HepG2 (cell line): ENCODE measurements around the gene DNASE1L2. TPM values are rescaled to one million over a fixed set of nuclear protein-coding genes. Genes with fewer than 3 reads are reported as not detected.
A peak's percentile ranks its signal among the peaks of the same experiment; 100 is the strongest.

Experiments used
- HNF4A ChIP-seq: sonication (generic); formaldehyde crosslinking; IDR thresholded peaks from 2 replicates; pipeline ENCODE4 v1.4.0; 2020; ENCODE audit warnings: missing genetic modification reagents
- KDM5B ChIP-seq: sonication (generic); formaldehyde crosslinking; IDR thresholded peaks from 2 replicates; pipeline ENCODE4 v1.4.0; 2020; ENCODE audit warnings: missing genetic modification reagents, mild to moderate bottlenecking, borderline replicate concordance
- MED8 ChIP-seq: sonication (generic); formaldehyde crosslinking; IDR thresholded peaks from 2 replicates; pipeline ENCODE4 v1.8.1; 2023; ENCODE audit warnings: mild to moderate bottlenecking, missing genetic modification reagents; ENCODE audit not compliant: insufficient replicate concordance
- NONO ChIP-seq, 2 experiments: fragments of 450-650 bp in 1 of 2; sonication (generic) in 1 of 2; formaldehyde crosslinking in 1 of 2; IDR thresholded peaks in 1 of 2; conservative IDR thresholded peaks in 1 of 2; 2 replicates each; pipeline versions ENCODE4 v1.6.1 to v1.8.0; 2017 to 2022; ENCODE audit warnings: mild to moderate bottlenecking in 1 of 2, missing genetic modification reagents in 1 of 2, moderate library complexity in 1 of 2
- PATZ1 ChIP-seq: sonication (generic); formaldehyde crosslinking; IDR thresholded peaks from 2 replicates; pipeline ENCODE4 v1.4.0; 2020; ENCODE audit warnings: missing genetic modification reagents
- PCBP1 ChIP-seq: fragments of 200-400 bp; formaldehyde crosslinking; IDR thresholded peaks from 2 replicates; pipeline ENCODE4 v1.6.1; 2017; ENCODE audit warnings: mild to moderate bottlenecking, low read depth, low read length, borderline replicate concordance
- SIX4 ChIP-seq: sonication (generic); formaldehyde crosslinking; IDR thresholded peaks from 2 replicates; pipeline ENCODE4 v1.4.0; 2020; ENCODE audit warnings: missing genetic modification reagents
- TEF ChIP-seq: sonication (generic); formaldehyde crosslinking; IDR thresholded peaks from 2 replicates; pipeline ENCODE4 v1.5.0; 2020; ENCODE audit warnings: missing genetic modification reagents
- ZNF235 ChIP-seq: sonication (generic); formaldehyde crosslinking; IDR thresholded peaks from 2 replicates; pipeline ENCODE4 v1.8.1; 2023; ENCODE audit warnings: mild to moderate bottlenecking, missing genetic modification reagents, borderline replicate concordance
- ZNF333 ChIP-seq: sonication (generic); formaldehyde crosslinking; IDR thresholded peaks from 2 replicates; pipeline ENCODE4 v1.4.0; 2020; ENCODE audit warnings: mild to moderate bottlenecking, missing genetic modification reagents, borderline replicate concordance
- ZNF547 ChIP-seq: sonication (generic); formaldehyde crosslinking; IDR thresholded peaks from 2 replicates; pipeline ENCODE4 v1.5.1; 2020; ENCODE audit warnings: mild to moderate bottlenecking, missing genetic modification reagents
- ZNF552 ChIP-seq: sonication (generic); formaldehyde crosslinking; IDR thresholded peaks from 2 replicates; pipeline ENCODE4 v1.9.0; 2022; ENCODE audit warnings: missing genetic modification reagents, mild to moderate bottlenecking, borderline replicate concordance
- polyA plus RNA-seq, 8 experiments: library from polyadenylated mRNA; depleted of rRNA in 3 of 8; stranded (reverse) in 7 of 8; unstranded in 1 of 8; fragments of >200 nt; fragmentation: Illumina TruSeq in 4 of 8; extraction: Trizol in 4 of 8; gene quantifications; 2 replicates each; pipeline versions ENCODE4 v1.2.1 to v1.2.3, GENCODE V29; 2011 to 2016; ENCODE audit warnings: low read depth in 4 of 8, missing spikeins in 1 of 8, mixed read lengths in 1 of 8; ENCODE audit not compliant: insufficient read depth in 1 of 8
- total RNA-seq, 5 experiments: library from RNA; depleted of rRNA; stranded (reverse); fragments of >200 nt; fragmentation: Illumina TruSeq; extraction: Trizol; gene quantifications; 2 replicates each; pipeline ENCODE4 v1.2.3, GENCODE V29; 2016; ENCODE audit warnings: low read depth in 1 of 5

Gene DNASE1L2
- total and polyA plus RNA-seq, 2 of the 13 experiments (the other 11 are each of a cell fraction or from before 2014, with no cell fraction given), result 0.44 to 0.50 TPM

GRCh38 chr16:2190659-2191445, 45.4 kb upstream of the DNASE1L2 start (continued):
- TF ChIP-seq ZNF333 (CRISPR knock-in tag), result 0 out of 2 replicates have a peak, but pooled peaks have one; percentile 39
- no peak for TF ChIP-seq HNF4A
- TF ChIP-seq ZNF552 (CRISPR knock-in tag), result no peak
- peak; percentile 42; the same call in 1 of the 2 replicates for TF ChIP-seq PATZ1 (CRISPR knock-in tag)
- TF ChIP-seq ZNF547 (CRISPR knock-in tag), result 0 out of 2 replicates have a peak, but pooled peaks have one; percentile 5
- TF ChIP-seq NONO (IDR thresholded peaks at IDR 0.05), result no peak
- 0 out of 2 replicates have a peak, but pooled peaks have one; percentile 25 for TF ChIP-seq NONO (CRISPR knock-in tag; conservative IDR thresholded peaks at IDR 0.05)
- TF ChIP-seq ZNF235 (CRISPR knock-in tag), result 0 out of 2 replicates have a peak, but pooled peaks have one; percentile 65
- no peak for TF ChIP-seq SIX4 (CRISPR knock-in tag)
- TF ChIP-seq TEF (CRISPR knock-in tag), result peak; percentile 35; the same call in 1 of the 2 replicates
- peak; percentile 13; the same call in 1 of the 2 replicates for TF ChIP-seq KDM5B
- 0 out of 2 replicates have a peak, but pooled peaks have one; percentile 30 for TF ChIP-seq PCBP1
- TF ChIP-seq MED8 (CRISPR knock-in tag), result peak; percentile 35
